AG04449 (cell line): ENCODE results near the gene KLF15.

Experiments
- CTCF ChIA-PET: fragments of 350-600 bp; formaldehyde crosslinking; extraction: SDS; loops from one replicate; lab custom pipeline; 2021; ENCODE audit warnings: antibody characterized with exemption; lab: Yijun Ruan, JAX
- POLR2A ChIA-PET: fragments of 400-600, 350-600 bp; formaldehyde crosslinking; extraction: SDS; loops from one replicate; lab custom pipeline; 2020; ENCODE audit warnings: antibody characterized with exemption, inconsistent platforms; lab: Yijun Ruan, JAX
- DNase-seq: peaks from one replicate; pipeline ENCODE4 v3.0.0-alpha.2; 2010; ENCODE audit warnings: low read depth, low spot score
- H3K4me3 ChIP-seq: 2 replicates; pipeline ENCODE4 v1.5.1; 2011; ENCODE audit warnings: low read depth, mild to moderate bottlenecking, control low read depth, low read length
- TF ChIP-seq, protein P1 (sequence below): IDR thresholded peaks from one replicate; pipeline ENCODE4 v1.5.1; 2011; ENCODE audit warnings: mild to moderate bottlenecking, moderate library complexity, low read length, control low read depth, inconsistent platforms; ENCODE audit not compliant: insufficient read depth; ENCODE audit errors: missing control alignments

The KLF15 gene

DNA sequence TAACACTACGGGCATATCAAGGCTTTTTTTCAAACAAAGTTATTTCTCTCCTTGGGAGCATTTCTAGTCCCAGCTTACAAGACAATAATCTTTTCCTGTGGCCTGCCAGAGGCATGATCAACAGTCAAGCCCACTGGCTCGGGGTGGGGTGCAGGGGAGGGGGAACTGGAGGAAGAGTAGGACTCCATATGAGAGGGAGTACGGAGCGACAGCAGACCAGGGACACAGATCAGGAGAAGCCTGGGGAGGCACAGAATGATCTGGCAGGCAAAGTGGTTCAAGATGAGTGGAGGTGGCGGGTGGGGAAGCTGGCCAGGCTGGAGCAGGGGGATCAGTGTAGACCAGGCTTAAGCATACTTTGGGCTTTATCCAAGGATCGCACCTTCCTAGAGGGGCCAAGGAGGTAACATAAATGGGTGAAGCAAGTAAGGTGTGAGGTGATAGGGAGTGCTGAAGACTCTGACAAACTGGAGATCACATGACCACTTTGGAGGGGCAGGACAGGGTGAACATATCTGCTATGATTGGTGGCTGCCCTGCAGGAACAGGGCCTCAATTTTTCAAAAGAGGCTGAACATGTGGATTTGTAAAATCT, 37.4 kb downstream of the KLF15 start:
- DNase-seq, result no peak
- POLR2A ChIA-PET, result no interaction called here
- no peak overlapping the region for H3K4me3 ChIP-seq
- TF ChIP-seq, protein P1, sequence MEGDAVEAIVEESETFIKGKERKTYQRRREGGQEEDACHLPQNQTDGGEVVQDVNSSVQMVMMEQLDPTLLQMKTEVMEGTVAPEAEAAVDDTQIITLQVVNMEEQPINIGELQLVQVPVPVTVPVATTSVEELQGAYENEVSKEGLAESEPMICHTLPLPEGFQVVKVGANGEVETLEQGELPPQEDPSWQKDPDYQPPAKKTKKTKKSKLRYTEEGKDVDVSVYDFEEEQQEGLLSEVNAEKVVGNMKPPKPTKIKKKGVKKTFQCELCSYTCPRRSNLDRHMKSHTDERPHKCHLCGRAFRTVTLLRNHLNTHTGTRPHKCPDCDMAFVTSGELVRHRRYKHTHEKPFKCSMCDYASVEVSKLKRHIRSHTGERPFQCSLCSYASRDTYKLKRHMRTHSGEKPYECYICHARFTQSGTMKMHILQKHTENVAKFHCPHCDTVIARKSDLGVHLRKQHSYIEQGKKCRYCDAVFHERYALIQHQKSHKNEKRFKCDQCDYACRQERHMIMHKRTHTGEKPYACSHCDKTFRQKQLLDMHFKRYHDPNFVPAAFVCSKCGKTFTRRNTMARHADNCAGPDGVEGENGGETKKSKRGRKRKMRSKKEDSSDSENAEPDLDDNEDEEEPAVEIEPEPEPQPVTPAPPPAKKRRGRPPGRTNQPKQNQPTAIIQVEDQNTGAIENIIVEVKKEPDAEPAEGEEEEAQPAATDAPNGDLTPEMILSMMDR, result no peak
- CTCF ChIA-PET, result no interaction called here

DNA sequence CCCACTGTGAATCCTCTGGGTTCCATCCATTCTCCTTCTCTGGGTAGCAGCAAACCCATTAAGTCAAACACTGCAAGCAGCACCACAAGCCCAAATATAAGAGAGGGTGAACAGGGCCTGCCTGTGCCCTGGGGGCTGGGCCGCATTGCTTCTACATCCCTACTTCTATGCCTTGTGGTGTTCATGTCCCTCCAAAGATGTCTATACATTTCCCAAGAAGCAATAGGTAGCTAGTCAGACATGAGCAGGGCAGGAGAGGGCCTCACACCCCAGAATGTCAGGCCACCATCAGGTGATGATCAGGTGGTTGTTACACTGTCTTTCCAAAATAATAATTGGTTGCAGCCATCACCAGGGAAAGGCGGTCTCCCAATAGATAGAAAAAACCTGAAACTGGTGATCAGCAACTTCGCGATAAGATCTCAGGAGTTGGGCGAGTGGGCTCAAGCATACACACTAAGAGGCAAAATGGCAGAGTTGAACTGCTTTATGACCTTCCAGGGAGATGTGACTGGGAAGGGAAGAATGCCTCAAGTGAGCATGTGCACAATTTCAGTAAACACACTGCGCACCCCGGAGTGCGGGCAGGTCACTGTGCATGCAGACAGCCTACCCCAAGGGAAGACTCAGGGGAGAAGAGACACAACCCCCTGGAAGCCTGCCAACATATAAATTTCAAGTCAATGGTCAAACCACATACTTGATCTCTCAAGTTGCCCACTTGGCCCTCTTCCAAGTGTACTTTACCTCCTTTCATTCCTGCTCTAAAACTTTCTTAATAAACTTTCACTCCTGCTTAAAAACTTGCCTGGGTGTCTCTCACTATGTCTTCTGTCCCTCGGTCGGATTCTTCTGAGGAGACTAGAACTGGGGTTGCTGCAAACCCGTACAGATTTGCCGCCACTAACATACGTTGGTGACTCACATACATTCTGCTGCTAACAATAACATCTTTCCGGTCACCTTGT, 39.9 kb downstream of the KLF15 start:
- TF ChIP-seq, protein P1, result no peak
- ChIA-PET POLR2A (no interaction called here), CTCF (no interaction called here)
- DNase-seq, result no peak
- H3K4me3 ChIP-seq, result no peak overlapping the region

DNA sequence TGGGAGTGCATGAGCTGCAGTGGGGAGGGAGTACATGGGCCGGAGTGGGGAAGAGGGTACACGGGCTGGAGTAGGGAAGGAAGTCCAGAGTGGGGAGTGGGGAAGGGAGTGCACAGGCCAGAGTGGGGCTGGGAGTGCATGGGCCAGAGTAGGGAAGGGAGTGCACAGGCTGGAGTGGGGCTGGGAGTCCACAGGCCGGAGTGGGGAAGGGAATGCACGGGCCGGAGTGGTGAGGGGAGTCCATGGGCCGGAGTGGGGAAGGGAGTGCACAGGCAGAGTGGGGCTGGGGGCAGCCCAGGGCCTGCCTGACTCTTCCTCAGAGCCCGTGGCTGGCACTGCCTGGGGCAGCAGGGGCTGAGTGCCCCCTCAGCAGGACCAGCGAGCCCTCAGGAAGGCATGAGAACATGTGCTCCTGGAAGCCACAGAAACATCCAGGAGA, 40.7 kb downstream of the KLF15 start:
- TF ChIP-seq, protein P1, result no peak
- CTCF ChIA-PET, result no interaction called here
- POLR2A ChIA-PET, result no interaction called here
- no peak for DNase-seq
- no peak overlapping the region for H3K4me3 ChIP-seq

DNA sequence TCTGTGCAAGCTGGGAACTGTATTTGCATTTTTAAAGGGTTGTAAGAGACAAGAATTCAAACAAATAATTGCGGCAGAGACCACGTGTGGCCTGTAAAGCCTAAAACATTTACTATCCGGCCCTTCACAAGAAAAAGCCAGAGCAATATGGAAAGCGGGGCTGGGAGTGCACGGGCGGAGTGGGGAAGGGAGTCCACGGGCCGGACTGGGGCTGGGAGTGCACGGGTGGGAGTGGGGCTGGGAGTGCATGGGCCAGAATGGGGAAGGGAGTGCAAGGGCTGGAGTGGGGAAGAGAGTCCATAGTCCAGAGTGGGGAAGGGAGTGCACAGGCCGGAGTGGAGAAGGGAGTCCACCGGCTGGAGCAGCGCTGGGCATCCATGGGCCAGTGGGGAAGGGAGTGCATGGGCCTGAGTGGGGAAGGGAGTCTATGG, 41.2 kb downstream of the KLF15 start:
- no peak for DNase-seq
- POLR2A ChIA-PET, result no interaction called here
- no peak overlapping the region for H3K4me3 ChIP-seq
- CTCF ChIA-PET, result no interaction called here
- TF ChIP-seq, protein P1, result no peak

DNA sequence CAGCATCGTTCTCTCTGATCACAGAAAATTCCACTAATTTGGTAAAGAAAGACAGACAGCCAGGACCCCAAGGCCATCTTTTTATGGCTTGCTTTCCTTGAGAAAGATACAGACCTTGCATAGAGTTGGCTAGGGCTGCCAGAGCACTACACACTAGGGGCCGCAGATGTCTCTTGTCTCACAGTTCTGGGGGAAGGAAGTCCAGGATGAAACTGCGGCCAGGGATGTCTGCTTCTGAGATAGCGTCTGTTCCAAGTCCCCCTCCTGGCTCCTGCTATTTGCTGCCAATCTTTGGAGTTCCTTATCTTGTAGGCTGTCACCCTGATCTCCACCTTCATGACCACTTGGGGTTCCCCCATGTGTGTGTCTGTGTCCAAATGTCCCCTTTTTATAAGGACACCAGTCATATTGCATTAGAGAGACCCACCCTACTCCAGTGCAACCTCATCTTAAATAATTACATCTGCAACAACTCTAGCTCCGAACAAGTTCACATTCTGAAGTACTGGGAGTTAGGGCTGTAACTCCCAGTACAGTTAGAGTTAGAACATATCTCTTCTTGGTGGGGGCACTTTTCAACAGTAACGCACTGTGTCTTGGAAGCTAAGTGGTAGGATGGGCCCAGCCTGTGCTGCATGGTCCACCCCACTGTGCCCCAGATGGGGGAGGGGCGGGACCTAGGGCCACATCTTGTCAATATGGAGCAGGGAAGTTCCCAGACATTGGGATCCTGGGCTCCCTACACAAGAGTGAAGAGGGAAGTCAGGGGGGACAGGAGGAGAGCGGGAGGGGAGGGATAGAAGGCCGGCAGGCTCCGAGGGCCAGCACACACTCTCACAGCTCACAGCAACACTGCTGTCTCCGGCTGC, 42.2 kb downstream of the KLF15 start:
- no peak for DNase-seq
- TF ChIP-seq, protein P1, result no peak
- H3K4me3 ChIP-seq, result no peak overlapping the region
- CTCF ChIA-PET, result no interaction called here
- POLR2A ChIA-PET, result no interaction called here
